ENCODE measurements around the gene PPP1CB.

Gene PPP1CB

GRCh38 chr2:28745225-28745624 is 6.4 kb upstream of the PPP1CB start:
- no peak for DNase-seq (ENCODE audit: low read depth in 2 of 2)

DNA sequence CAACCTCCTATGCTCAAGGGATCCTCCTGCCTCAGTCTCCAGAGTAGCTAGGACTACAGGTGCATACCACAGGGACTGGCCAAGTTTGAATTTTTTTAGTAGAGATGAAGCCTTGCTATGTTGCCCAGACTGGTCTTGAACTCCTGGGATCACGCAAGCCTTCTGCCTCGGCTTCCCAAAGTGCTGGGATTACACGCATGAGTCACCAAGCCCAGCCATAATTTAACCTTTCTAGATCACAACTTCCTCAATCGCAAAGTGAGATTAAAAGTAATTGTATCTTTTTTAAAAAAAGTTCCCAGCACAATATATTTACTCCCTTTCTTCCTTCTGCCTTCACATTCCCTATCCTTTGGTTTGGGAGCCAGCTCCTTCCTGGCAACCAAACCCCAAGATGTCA is 5.8 kb upstream of the PPP1CB start:
- no peak for DNase-seq (ENCODE audit: low read depth in 2 of 2)

DNA sequence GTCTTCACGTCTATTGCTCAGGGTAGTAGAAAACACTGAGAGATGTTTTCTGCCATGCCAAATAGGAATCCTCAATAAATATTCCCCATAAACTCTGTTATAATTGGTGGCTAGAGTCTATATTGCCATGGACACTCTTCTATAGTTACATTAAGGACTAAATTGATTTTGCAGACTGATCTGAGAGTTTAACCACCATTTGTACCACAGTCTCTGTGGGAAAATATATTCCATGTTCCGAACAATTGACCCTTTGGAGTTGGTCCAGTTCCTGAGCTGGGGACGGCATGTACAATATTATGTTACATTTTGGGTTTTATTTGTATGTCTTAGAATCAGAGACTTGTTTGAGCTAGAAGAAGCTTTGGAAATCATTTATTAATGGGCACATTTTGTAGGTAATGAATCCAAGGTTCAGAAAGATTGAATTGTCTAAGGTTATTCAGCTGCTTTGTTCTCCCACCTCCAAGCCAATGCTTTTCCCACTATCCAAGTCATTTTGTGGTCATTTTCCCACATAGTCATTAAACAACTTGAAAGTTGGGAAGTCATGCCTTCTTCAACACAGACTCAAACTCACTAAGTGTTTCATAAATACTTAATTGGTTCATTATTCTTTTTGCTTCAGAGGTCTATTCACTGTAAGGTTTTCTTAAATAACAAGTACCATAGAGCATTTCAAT is 5.1 kb upstream of the PPP1CB start:
- no peak for DNase-seq (ENCODE audit: low read depth in 2 of 2)

DNA sequence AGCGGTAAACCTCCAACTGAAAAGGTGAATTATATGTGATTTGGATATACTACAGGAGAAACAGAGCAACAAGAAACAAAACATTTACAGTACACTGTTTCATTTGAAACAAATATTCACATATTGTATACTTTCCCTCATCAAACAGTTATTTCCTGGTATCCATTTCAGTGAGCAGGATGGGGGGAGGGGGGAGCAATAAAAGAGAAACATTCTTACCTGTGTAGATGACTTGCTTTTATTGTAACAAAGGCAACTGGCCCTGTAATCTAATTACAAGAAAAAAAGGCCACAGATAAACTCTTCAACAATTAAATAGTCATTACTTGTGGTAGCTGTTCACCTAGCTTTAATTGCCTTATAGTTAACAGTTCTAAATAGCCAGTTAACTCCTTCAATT is 3.9 kb upstream of the PPP1CB start:
- DNase-seq (ENCODE audit: low read depth in 2 of 2), result no peak

GRCh38 chr2:28748176-28748575 is 3.5 kb upstream of the PPP1CB start:
- no peak for DNase-seq (ENCODE audit: low read depth in 2 of 2)

GRCh38 chr2:28748941-28749340 is 2.7 kb upstream of the PPP1CB start:
- no peak for DNase-seq (ENCODE audit: low read depth in 2 of 2)

DNA sequence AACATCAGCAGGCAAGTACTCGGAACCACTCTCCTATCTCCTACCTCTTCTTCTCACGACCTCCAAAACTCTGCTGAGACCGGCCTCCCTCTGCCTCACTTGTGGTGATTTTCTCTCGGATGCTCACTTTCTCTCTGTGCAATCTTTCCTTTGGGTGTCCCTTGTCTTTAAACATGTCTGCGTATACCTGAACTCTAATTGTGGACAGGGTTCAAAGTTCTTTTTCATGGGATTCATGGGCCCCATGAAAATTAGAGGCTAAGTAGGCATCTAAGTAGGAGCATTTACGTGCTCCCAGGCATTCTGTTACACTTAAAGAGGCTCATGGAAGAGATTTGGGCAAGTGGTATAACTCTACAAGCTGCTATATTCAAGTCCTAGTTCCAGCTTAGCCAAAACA is 2.1 kb upstream of the PPP1CB start:
- no peak for DNase-seq (ENCODE audit: low read depth in 2 of 2)

DNA sequence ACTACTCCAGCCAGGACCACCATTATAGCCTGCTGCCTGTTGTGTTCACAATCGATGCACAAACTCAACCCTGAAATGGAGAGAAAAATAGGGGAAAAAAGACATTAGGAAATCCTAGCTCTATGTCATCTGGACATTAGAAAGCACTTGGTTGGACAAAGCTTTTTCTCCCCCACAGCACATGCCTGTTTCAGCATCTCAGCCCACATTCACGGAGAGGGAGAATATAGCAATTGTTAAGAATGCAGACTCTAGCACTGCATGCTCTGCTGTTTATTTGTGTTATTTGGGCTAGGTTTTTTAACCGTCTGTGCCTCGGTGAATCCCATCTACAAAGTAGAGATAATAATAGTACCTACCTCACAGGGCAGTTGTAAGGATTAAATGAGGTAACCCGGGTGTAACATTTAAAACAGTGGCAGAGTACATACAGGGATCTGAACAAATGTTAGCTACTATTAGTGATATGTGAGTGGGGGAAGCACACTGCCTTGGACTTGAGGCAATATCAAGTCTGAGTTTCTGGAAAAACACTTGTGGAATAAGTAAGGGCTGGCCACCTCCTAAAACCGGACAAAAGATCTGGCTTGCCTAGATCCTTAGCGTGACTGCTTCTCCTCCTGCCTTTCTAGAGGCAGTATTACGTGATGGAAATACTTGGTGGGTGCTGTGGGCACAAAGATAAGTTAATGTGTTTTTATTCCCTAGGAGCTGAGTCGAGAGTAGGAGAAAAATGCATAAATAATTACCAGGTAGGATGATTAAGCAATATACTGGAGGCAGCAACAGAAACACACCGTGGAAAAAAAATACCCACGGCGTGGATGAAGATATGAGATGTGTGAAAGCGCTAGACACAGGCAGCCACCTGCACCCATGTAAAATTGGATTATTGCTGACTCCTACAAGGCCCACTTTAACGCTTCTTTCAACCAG is 1.0 kb upstream of the PPP1CB start:
- DNase-seq (ENCODE audit: low read depth in 2 of 2), result no peak

DNA sequence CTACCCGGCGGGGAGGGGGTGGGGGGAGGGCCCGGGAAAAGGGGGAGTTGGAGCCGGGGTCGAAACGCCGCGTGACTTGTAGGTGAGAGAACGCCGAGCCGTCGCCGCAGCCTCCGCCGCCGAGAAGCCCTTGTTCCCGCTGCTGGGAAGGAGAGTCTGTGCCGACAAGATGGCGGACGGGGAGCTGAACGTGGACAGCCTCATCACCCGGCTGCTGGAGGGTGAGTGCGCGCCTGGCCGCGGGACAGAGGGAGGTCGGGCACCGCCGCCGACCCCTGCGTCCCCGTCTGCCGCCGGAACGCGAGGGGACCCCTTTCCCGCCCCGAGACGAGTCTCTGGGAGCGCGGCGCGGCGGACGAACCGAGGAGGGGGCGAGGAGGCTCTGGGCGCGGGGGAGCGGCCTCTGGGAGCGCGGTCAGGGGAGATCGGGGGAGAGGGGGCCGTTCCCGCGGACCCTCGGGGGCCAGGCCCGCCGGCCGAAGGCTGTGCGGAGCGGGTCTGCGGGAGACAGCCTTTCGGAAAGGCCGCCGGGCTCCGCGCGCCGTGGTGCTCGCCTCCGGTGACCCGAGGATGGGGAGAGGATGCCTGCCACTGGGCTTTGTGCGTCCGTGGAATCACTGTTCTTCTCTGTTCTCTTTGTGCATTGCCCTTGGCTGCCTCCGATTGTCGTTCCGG is 463 bp downstream of the PPP1CB start:
- DNase-seq (ENCODE audit: low read depth in 2 of 2), result no peak

GRCh38 chr2:28752631-28753376 is 1.2 kb downstream of the PPP1CB start:
- no peak for DNase-seq (ENCODE audit: low read depth in 2 of 2)

DNA sequence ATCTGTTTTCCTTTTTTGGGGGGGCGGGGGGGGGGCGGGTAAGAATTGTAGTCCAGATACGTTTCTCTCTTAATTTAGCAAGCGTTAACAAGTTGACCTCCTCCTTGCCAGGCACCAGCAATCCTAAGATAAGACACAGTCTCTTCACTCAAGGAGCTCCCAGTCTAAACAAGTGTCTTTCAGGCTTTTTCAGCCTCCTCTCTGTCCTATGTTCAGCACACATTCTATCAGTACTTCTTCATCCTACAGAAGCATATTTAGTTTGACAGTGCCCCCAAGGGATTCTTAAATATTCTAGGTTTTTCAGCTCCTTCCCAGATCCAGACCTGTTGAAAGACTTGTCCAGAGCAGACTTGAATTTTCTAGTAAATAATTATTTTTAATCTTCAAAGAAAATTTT is 2.7 kb downstream of the PPP1CB start:
- DNase-seq (ENCODE audit: low read depth in 2 of 2), result no peak

GRCh38 chr2:28755421-28755820 is 3.8 kb downstream of the PPP1CB start:
- no peak for DNase-seq (ENCODE audit: low read depth in 2 of 2)

DNA sequence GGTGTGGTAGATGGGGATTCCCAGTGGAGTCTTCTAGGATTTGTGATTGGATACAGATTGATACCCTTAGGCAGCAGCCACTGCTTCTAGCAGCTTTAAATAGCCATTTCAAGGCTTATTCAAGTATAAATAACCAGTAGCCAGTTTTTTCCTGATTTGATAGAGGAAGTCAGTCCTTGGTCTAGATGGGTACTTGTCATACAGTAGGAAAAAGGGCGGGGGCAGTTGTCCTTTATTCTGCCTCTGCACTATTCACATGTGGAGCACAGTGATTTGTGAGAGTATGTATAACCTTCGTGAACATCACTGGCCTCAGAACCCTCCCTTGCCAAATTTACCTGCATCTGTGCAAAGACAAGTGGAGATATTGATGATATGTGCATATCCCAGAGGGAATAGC is 6.8 kb downstream of the PPP1CB start:
- DNase-seq (ENCODE audit: low read depth in 2 of 2), result no peak

DNA sequence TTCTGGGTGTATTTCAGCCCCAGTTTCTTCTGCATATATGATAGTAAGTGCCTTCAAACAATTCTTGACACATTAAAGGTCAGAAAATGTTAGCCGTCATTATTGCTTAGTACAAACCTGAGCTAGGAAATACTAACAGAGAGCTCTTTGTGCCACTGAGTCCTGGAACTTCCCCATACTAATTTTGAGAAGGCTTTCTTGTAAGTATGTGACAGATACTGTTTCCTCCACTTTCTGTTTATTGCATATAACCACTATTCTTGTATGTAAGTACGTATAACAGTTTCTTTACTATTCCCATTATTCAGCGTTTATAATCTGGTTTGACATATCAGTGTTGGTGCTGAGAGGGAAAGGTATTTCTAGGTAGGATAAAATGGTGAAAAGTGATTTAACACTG is 9.8 kb downstream of the PPP1CB start:
- DNase-seq (ENCODE audit: low read depth in 2 of 2), result no peak

DNA sequence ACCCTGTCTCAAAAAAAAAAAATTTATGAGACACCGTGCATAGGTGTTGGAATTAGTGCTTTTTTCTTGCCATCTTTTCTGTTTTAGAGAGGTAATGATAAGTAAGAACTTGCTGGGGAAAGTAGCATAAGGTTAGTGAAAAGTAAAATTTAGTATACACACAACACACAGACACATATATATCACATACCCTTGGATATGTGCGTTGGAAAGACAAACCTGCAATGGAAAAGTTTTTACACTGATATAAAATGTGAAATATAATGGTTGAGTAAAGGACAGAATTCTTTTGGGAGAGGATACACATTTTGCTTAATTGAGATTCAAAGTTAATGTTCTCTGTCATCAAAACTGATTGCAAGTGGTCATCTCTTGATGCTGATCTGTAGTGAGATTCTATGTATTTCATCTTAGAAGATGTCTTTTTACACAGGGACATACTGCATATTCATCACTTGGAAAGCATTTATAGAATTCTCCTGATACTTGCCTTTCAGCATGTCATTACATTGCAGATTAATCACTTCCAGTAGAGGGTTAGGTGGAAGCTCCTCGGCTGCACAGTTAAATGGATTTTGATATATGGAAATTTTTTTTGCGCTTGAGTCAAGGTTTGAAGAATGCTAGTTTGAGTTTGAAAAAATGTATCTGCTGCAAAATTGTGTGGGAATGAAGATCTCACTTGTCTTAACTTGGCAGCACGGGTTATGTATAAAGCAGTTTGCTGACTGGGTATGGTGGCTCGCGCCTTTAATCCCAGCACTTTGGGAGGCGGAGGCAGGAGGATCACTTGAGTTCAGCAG is 13.5 kb downstream of the PPP1CB start:
- peak; percentile 84 to 88 for DNase-seq (ENCODE audit: low read depth in 2 of 2)

GRCh38 chr2:28766070-28766469 is 14.4 kb downstream of the PPP1CB start:
- no peak for DNase-seq (ENCODE audit: low read depth in 2 of 2)

DNA sequence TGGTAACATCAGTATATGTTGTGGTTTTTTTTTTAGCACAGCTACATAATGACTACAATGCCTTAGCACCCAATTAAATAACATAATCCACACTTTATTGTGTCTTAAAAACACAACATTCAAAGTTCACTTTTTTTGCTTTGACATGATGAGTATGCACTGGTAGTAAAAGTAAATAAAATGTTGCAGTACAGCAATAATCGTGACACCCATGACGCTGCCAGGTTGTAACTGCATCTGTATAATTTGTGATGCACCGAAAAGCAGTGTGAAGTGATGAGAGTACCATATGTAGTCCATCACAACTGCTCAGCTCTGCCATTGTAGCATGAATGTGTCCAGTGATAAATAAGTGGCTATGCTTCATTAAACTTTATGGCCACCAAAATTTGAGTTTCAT is 15.7 kb downstream of the PPP1CB start:
- no peak for DNase-seq (ENCODE audit: low read depth in 2 of 2)

GRCh38 chr2:28768422-28768821 is 16.8 kb downstream of the PPP1CB start:
- no peak for DNase-seq (ENCODE audit: low read depth in 2 of 2)

GRCh38 chr2:28768952-28769351 is 17.3 kb downstream of the PPP1CB start:
- no peak for DNase-seq (ENCODE audit: low read depth in 2 of 2)

DNA sequence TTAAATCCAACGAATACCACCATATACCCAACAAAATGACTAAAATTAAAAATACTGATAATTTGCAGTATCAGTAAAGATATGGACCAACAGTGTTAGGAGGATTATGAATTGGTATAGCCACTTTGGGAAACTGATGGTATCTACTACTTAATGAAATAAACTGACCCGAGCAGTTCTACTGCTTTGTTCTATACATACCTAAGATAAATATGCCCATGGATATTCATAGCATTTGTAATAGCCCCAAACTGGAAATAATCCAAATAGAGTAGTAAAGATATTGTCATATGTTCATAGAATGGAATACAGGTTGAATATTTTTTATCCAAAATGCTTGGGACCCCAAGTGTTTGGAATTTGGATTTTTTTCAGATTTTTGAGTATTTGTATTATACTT is 20.7 kb downstream of the PPP1CB start:
- DNase-seq (ENCODE audit: low read depth in 2 of 2), result no peak

- no peak for DNase-seq (ENCODE audit: low read depth in 2 of 2)
These were observed 24.8 kb downstream of the PPP1CB start for GRCh38 chr2:28776471-28776870.

Measured in fibroblast of skin of left quadriceps (primary cell).